H54 (cell line): ENCODE measurements around the gene PDGFC.

Experiments used
- DNase-seq: peaks from one replicate; pipeline ENCODE4 v3.0.0; 2011; ENCODE audit warnings: low spot score, mixed read lengths; ENCODE audit not compliant: insufficient read length
- FAIRE-seq: peaks from 3 replicates; lab custom pipeline; 2011; peaks lifted over from hg19 to GRCh38; lab: Jason Lieb, UNC
- POLR2A ChIP-seq: IDR thresholded peaks from 2 replicates; pipeline ENCODE4 v1.6.1; 2011; ENCODE audit warnings: low read depth, mild to moderate bottlenecking, low read length

Gene PDGFC

DNA sequence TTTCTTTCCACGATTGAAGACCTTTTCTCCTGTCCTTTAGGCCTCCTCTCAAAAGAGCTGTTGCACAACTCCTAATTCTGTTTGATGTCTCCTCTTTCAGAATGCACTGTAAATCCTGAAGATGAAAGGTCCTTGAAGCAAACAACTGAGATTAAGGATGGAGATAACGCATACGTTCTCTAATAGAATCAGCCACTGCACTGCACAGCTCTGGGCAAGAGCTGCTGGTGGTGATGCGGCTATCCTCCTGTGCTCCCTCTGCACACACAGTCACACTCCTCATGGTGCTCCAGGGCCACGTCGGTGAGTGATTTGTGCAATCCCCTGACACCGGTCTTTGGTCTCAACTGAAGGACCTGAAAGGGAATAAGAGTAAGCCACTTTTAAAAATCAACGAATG is 208.7 kb downstream of the PDGFC start:
- no peak for FAIRE-seq

DNA sequence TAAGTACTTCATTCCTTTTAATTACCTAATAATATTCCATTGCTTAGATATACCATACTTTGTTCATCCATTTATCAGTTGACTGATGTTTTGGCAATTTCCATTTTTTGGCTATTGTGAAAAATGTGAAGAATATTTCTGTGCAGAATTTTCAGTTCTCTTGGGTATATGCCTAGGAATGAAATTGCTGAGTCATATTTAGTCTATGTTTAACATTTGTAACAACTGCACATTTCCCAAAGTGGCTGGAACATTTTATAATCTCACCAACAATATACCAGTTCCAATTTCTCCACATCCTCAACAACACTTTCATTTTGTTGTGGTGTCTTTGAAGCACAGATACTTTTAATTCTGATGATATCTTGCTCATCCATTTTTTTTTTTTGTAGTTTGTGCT is 215.5 kb downstream of the PDGFC start:
- no peak for TF ChIP-seq POLR2A
- no peak for FAIRE-seq

More for the DNA sequence above, 208.7 kb downstream of the PDGFC start:
- DNase-seq = no peak
- no peak for TF ChIP-seq POLR2A

DNA sequence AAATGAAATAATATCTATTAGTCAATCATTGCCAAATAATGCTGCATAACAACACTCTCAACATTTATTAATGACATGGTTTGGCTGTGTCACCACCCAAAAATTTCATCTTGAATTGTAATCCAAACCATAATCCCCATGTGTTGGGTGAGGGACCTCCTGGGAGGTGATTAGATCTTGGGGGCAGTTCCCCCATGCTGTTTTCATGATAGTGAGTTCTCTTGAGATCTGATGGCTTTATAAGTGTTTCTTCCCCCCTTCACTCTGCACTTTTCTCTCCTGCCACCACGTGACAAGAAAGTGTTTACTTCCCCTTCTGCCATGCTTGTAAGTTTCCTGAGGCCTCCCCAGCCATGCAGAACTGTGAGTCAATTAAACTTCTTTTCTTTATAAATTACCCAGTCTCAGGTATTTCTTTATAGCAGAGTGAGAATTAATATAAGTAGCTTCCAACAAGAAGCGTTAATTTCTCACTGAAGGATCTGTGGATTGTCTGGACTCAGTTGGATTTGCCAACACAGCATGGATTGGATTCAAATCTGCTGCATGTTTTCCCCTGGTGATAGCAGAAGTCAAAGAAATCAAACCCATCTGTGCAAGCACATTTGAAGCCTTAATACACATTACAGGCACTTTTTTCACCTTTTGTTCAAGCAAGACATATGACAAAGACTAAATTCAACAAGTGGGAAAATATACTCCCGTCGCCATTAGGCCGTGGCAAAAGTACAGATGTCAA is 216.6 kb downstream of the PDGFC start:
- TF ChIP-seq POLR2A = no peak
- FAIRE-seq = no peak
- DNase-seq = no peak

More for the DNA sequence above, 215.5 kb downstream of the PDGFC start:
- no peak for DNase-seq

DNA sequence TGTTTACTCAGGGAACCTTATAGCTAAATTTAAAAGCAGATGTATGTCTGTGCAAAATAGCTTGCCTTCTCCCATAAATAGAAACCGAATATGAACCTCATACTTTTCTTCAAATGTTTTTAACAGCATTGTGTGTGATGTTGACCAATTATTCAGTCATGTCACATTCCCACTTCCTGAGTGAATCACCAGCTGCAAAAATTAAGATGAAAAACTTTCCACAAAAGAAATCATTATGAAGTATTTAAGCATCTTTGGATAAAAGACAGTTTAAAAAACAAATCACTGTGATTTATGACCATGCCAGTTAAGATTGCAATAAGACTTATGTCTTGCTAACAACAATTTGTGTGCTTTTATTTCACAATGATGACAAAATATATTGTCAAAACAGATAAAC is 220.1 kb downstream of the PDGFC start:
- DNase-seq (no peak), FAIRE-seq (peak; percentile 78)
- TF ChIP-seq POLR2A = no peak

DNA sequence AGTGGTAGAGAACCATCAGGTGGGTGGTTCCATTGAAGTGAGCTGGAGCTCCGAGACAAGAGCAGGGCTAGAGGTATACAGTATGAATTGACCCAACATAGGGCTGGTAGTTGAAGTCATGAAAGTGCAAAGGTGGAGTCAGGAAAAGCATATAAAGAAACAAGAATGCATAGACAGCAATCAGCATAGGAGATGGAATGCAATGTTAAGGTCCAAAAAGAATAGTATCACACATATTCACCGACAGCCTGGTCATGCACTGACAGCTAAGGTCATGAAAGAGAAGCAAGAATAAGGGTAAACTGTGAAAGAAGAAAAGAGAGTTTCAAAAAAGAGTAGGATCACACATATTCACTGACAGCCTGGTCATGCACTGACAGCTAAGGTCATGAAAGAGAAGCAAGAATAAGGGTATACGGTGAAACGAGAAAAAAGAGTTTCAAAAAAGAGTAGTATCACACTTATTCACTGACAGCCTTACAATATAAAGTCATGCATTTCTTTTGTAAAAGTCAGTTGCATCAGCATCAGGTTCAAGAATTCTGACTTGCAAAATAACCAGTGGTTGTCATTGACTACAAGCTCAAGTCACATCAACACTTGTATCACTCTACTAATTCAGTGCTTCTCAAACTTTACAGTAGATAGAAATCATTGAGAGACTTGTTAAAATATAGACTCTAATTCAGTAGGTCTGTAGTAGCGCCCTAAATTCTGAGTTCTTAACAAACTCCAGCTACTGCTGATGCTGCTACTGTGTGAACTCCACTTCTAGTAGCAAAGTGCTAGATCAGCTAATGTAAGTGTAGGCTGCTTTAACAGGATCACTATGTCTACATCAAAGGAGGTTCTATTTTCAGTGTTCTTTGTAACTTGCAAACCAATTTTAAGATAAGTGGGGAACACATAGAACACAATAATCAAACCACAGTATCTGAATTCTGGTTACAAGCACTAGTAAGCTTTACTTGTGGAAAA is 221.9 kb downstream of the PDGFC start:
- peak; percentile 30 for FAIRE-seq
- no peak for DNase-seq

DNA sequence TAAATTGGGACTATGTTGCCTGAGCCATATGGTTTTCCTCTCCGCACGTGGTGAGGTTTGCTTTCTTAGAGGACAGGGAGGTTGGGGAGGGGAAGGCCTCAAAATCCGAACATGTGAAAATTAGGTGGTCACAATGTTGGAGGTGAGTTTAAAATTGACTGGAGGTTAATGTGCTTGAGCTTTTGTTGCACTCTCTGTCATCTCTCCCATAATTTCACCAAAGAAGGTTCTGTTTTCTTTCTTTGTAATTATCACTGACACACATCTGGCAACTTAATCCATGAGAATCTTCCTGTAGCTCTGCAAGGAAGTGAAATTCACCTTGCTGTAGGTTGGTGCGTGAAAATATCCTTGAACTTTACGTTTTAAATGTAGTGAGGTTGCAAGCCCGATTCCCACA is 225.5 kb downstream of the PDGFC start:
- FAIRE-seq (no peak), DNase-seq (no peak)
- TF ChIP-seq POLR2A = no peak

More for the DNA sequence above, 221.9 kb downstream of the PDGFC start:
- no peak for TF ChIP-seq POLR2A

DNA sequence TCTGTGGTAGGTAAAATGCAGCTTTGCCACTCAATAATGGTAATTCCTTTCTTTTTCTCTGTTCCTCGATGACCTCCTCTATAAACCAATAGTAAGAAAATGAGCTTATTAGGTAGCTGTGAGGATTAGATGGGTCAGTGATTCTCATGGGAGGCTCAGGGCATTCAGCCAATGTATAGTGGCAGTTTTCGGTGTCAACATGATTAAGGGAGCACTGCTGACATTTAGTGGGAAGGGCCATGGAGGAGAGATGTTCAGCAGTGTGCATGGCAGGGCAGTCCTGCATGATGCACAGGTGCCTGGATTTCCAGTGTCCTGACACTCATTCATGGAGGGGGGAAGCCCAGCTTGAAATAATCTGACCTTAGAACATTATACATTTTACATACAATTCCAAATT is 232.8 kb downstream of the PDGFC start:
- FAIRE-seq (no peak), DNase-seq (no peak)
- TF ChIP-seq POLR2A = no peak

DNA sequence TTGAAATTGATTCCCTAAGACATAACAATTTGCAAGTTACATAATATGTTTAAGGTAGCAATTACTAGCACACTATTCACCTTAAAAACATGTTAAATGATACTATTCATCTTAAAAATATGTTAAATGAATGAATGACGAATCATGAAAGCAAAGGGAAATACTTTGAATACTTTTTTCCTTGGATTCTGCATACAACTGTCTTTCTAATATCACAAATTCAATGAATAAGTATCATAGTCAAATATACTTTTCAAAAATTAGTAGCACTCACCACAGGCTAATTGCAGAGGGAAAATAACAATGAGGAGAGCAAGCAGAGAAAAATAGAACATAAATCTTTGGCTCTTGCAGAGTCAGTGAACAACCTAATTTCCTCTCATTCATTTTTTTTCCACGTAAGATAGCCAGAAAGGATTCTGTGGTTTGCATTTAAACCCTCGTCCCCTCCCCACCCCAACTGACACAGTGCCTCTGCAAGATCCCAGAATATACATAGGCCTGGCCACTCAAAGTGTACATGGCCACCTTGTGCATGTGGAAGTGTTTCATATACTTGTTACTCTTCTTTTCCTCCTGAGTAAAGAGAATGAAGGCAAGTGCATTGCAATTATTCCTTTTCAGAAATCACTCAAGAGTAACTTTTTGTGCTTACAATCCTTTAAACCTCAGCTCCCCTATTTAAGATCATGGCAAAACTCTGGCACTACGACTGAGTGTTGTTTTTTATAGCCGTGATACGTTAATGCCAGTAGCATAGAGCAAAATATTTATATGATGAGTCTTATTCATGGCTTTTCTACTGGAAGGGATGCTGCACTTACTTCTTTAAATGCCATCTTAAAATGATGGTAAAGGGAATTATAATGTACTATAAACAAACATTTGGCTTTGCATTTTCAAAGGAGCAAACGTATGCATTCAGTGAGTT is 236.4 kb downstream of the PDGFC start:
- peak; percentile 55 for FAIRE-seq

DNA sequence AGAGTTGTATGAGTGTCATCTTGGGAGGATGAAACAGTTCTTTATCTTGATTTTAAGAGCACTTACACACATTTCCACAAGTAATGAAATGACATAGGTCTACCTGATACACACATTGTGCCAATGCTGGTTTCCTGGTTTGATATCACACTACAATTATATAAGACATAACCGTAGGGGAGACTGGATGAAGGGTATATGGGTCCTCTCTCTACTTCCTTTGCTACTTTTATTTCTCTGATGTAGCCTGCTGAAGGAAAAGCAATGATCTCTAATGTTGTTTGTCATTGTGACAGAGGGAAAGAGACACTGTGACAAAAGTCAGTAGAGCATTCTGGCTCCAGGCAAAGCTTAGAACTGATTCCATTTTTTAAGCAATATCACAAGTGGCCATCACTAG is 238.0 kb downstream of the PDGFC start:
- DNase-seq (no peak), FAIRE-seq (no peak)
- TF ChIP-seq POLR2A = no peak

More for the DNA sequence above, 236.4 kb downstream of the PDGFC start:
- TF ChIP-seq POLR2A = no peak
- no peak for DNase-seq

DNA sequence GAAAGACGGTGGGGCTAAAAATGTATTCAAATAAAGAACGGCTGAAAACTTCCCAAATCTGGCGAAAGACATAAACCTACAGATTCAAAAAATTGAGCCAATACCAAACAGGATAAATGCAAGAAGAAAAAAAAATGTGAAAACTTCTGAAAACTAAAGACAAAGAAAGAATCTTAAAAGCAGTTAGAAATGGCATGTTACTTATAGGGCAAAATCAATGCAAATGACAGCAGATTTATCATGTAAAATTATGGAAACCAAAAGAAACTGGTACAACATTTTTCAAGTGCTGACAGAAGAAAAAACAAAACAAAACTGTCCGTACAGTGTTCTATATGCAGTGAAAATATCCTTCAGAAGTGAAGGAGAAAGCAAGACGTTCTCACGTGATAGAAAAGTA is 239.0 kb downstream of the PDGFC start:
- TF ChIP-seq POLR2A = no peak
- no peak for FAIRE-seq
- DNase-seq = no peak

DNA sequence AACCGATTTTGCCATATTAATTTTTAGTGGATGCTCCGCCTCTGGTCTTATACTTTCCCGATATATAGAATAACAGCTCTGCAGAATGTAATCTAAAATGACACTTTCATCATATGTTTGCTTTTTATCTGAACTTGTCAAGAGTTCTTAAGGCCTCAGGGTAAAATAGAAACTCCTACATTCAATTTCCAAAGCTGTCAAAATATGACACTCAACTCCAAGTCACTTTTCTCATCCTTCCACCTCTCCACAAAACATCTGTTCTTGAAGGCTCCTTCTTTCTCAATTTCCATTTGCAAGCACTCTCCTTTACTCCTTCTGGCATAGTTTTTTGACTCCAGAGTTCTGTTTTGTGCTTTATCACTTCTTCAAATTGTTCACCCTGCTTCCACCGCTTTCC is 242.2 kb downstream of the PDGFC start:
- FAIRE-seq (no peak), DNase-seq (no peak)
- TF ChIP-seq POLR2A = no peak

DNA sequence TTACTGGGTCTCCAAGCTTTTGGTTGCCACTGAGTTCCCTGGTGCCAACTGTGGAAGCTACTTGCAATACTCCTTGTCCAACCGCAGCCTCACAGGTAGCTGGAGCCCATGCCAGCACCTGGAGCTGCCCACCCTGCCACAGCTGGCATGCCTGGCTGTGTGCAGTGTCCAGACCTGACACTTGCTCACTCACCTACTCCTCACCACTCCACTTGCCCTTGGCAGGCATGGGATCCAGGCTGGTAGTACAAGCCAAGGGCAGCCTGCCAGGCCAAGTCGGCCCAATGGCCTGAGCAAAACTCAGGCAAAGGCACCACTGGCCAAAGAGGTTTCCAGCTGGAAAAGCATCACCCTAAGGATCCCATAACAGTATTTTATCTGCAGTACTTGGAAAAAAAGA is 246.3 kb downstream of the PDGFC start:
- FAIRE-seq (no peak), DNase-seq (no peak)
- TF ChIP-seq POLR2A = no peak

DNA sequence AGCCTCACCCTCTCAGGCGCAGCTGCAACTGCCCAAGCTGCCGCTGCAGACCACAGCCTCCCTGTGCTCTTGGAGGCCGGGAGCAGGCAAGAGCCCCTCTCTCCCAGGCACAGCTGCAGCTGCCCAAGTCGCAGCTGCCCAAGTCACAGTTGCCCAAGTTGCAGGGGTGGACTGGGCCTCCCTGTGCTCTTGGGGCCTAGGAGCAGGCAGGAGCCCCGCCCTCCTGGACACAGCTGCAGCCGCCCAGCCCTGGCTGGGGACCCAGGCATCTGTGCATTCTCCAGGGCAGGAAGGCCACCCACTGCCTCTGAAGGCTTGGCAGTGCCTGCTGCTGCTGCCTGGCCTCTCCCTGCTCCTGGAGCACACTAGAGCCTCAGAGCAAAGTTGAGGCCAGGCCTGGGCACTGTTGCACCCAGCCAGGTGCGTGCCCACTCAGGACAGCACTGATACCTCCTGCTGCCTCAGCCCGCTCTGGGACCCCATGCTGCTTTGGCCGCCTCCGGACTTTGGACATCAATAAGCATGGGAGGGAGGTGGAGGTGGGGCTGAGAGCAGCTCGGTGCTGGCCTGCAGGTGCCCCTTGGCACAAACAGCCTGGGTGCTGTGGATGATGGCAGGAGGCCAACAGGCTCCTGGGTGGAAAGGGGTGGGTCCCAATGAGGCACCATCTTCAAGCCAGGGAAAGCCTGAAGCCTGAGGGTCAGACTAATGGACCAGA is 247.5 kb downstream of the PDGFC start:
- no peak for DNase-seq
- no peak for FAIRE-seq
- no peak for TF ChIP-seq POLR2A
